Measurements from ENCODE around the gene NOXA1.
"Not testable (repeated sequence)": the region's sequence is repeated elsewhere in the genome, so short reads cannot be mapped to it uniquely, and the experiment has no call there.

Gene NOXA1

GRCh38 chr9:137465720-137466388 is 42.7 kb downstream of the NOXA1 start:
- Histone ChIP-seq H3K4me1 (ENCODE audit: control insufficient read depth, insufficient read depth, low read length) (no peaks in the 10 kb centered on the region), H3K9me3 (ENCODE audit: control insufficient read depth, insufficient read depth, low read length) (no peaks in the 10 kb centered on the region), H3K4me3 (ENCODE audit: low read depth, low read length) (no peak overlapping the region), H3K27ac (ENCODE audit: low read depth, low read length) (no peak overlapping the region), H3K27me3 (ENCODE audit: control insufficient read depth, insufficient read depth, low read length) (peaks cover 15% of the 10 kb centered on the region), H3K36me3 (ENCODE audit: control insufficient read depth, insufficient read depth, low read length) (no peaks in the 10 kb centered on the region), H3K9ac (ENCODE audit: low read depth, low read length) (no peak overlapping the region)

DNA sequence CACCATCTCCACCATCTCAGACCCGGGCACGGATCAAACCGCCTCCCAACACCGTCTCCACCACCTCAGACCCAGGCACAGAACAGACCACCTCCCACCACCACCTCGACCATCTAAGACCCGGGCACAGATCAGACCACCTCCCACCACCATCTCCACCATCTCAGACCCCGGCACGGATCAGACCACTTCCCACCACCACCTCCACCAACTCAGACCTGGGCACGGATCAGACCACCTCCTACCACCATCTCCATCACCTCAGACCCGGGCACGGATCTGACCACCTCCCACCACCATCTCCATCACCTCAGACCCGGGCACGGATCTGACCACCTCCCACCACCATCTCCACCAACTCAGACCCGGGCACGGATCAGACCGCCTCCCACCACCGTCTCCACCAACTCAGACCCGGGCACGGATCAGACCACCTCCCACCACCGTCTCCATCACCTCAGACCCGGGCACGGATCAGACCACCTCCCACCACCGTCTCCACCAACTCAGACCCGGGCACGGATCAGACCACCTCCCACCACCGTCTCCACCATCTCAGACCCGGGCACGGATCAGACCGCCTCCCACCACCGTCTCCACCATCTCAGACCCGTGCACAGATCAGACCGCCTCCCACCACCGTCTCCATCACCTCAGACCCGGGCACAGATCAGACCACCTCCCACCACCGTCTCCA is 43.3 kb downstream of the NOXA1 start:
- not testable (repeated sequence) for H3K36me3 ChIP-seq (ENCODE audit: control insufficient read depth, insufficient read depth, low read length); H3K27ac ChIP-seq (ENCODE audit: low read depth, low read length); H3K9me3 ChIP-seq (ENCODE audit: control insufficient read depth, insufficient read depth, low read length); H3K9ac ChIP-seq (ENCODE audit: low read depth, low read length); H3K4me3 ChIP-seq (ENCODE audit: low read depth, low read length); H3K4me1 ChIP-seq (ENCODE audit: control insufficient read depth, insufficient read depth, low read length)
- peaks cover 15% of the 10 kb centered on the region for H3K27me3 ChIP-seq (ENCODE audit: control insufficient read depth, insufficient read depth, low read length)

- no peak overlapping the region for H3K9ac ChIP-seq (ENCODE audit: low read depth, low read length)
- H3K4me3 ChIP-seq (ENCODE audit: low read depth, low read length): no peak overlapping the region
- no peaks in the 10 kb centered on the region for H3K4me1 ChIP-seq (ENCODE audit: control insufficient read depth, insufficient read depth, low read length)
- H3K27me3 ChIP-seq (ENCODE audit: control insufficient read depth, insufficient read depth, low read length): peaks cover 11% of the 10 kb centered on the region
- H3K36me3 ChIP-seq (ENCODE audit: control insufficient read depth, insufficient read depth, low read length): no peaks in the 10 kb centered on the region
- H3K9me3 ChIP-seq (ENCODE audit: control insufficient read depth, insufficient read depth, low read length): no peaks in the 10 kb centered on the region
- no peak overlapping the region for H3K27ac ChIP-seq (ENCODE audit: low read depth, low read length)
Measured at GRCh38 chr9:137467161-137467581, 44.0 kb downstream of the NOXA1 start.

DNA sequence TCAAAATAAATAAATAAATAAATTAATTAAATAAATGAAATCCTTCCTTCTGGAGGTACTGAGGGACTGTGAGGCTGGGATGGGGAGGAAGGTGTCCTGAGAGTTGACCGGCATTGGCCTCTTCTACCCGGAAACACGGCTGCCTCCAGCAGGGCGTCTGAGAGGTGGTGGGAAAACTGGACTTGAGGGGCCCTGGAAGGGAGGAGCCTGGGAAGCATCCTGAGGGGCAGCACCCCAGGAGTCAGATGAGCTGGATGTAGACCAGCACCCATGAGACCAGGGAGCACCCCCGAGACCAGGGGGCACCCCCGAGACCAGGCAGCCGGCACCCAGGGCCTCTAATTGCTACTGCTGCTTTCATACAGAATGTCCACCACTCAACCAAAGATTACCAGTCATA is 44.7 kb downstream of the NOXA1 start:
- Histone ChIP-seq H3K9ac (ENCODE audit: low read depth, low read length) (no peak overlapping the region), H3K4me1 (ENCODE audit: control insufficient read depth, insufficient read depth, low read length) (no peaks in the 10 kb centered on the region), H3K9me3 (ENCODE audit: control insufficient read depth, insufficient read depth, low read length) (no peaks in the 10 kb centered on the region), H3K36me3 (ENCODE audit: control insufficient read depth, insufficient read depth, low read length) (no peaks in the 10 kb centered on the region), H3K27me3 (ENCODE audit: control insufficient read depth, insufficient read depth, low read length) (peaks cover 4% of the 10 kb centered on the region; the same call in 1 of the 2 replicates), H3K27ac (ENCODE audit: low read depth, low read length) (no peak overlapping the region), H3K4me3 (ENCODE audit: low read depth, low read length) (no peak overlapping the region)

GRCh38 chr9:137470785-137471184 is 47.6 kb downstream of the NOXA1 start:
- H3K9me3 ChIP-seq (ENCODE audit: control insufficient read depth, insufficient read depth, low read length): 0 out of 2 replicates have a peak, but pooled peaks cover 2% of the 10 kb centered on the region
- H3K36me3 ChIP-seq (ENCODE audit: control insufficient read depth, insufficient read depth, low read length): no peaks in the 10 kb centered on the region
- H3K27ac ChIP-seq (ENCODE audit: low read depth, low read length): no peak overlapping the region
- H3K4me1 ChIP-seq (ENCODE audit: control insufficient read depth, insufficient read depth, low read length): no peaks in the 10 kb centered on the region
- H3K27me3 ChIP-seq (ENCODE audit: control insufficient read depth, insufficient read depth, low read length): no peaks in the 10 kb centered on the region
- no peak overlapping the region for H3K9ac ChIP-seq (ENCODE audit: low read depth, low read length)
- H3K4me3 ChIP-seq (ENCODE audit: low read depth, low read length): no peak overlapping the region

DNA sequence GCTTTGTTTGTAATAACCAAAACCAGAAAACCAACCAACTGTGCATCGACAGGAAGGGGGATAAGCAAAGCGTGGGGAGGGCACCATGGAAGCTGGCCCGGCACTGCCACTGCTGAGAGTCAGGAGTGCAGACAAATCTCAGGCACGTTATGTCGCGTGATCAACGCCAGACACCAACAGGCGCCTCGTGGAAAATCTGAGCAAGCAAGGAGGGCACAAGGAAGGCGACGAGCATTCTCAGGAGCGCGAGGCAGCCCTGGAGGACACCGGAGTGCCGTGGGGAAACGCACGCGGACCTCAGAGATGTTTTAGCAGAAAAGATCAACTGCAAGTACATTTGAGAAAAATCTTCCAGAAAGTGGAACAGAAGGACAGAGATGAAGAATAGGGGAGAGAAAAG is 51.1 kb downstream of the NOXA1 start:
- H3K4me1 ChIP-seq (ENCODE audit: control insufficient read depth, insufficient read depth, low read length): no peaks in the 10 kb centered on the region
- peaks cover 8% of the 10 kb centered on the region; the same call in 1 of the 2 replicates for H3K9me3 ChIP-seq (ENCODE audit: control insufficient read depth, insufficient read depth, low read length)
- H3K4me3 ChIP-seq (ENCODE audit: low read depth, low read length): no peak overlapping the region
- H3K27me3 ChIP-seq (ENCODE audit: control insufficient read depth, insufficient read depth, low read length): no peaks in the 10 kb centered on the region
- no peak overlapping the region for H3K9ac ChIP-seq (ENCODE audit: low read depth, low read length)
- no peaks in the 10 kb centered on the region for H3K36me3 ChIP-seq (ENCODE audit: control insufficient read depth, insufficient read depth, low read length)
- H3K27ac ChIP-seq (ENCODE audit: low read depth, low read length): no peak overlapping the region

DNA sequence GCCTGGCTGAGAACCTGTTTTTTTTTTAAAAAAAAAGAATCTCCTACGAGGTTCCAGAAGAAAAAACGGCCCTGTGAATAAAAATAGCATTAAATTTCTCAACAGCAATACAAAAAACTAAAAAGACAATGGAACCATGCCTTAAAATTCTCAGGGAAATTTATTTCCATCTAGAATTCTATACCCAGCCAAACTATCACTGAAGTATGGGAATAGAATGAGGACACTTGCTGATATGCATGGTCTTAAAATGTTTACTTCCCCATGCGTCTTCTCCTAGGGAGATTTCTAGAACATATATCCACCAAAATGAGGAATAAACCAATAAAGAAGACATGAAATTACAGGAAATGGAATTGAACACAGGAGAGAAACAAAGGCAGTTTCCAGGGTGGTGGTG is 52.5 kb downstream of the NOXA1 start:
- Histone ChIP-seq H3K36me3 (ENCODE audit: control insufficient read depth, insufficient read depth, low read length) (no peaks in the 10 kb centered on the region), H3K9ac (ENCODE audit: low read depth, low read length) (no peak overlapping the region), H3K4me3 (ENCODE audit: low read depth, low read length) (no peak overlapping the region), H3K4me1 (ENCODE audit: control insufficient read depth, insufficient read depth, low read length) (no peaks in the 10 kb centered on the region), H3K27me3 (ENCODE audit: control insufficient read depth, insufficient read depth, low read length) (no peaks in the 10 kb centered on the region), H3K9me3 (ENCODE audit: control insufficient read depth, insufficient read depth, low read length) (peaks cover 8% of the 10 kb centered on the region; the same call in 1 of the 2 replicates), H3K27ac (ENCODE audit: low read depth, low read length) (no peak overlapping the region)

DNA sequence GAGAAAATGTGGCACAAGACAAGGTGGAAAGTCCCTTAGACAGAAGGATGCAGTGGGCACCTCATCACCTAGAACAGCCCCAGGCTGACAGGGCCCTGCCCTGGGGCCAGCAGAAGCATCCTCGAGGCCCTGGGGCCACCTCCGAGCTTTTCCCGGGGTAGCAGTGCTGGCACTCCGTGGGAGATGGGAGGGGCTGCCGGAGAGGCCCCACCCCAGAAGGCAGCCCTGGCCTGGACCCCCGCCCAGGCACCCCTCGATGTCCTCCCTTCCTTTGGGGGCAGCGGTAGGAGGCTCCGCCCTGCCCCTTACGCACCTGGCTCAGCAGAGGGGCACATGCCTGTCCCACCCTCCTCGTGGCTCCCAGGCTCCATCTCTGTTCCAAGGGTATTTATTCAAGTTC is 53.7 kb downstream of the NOXA1 start:
- peaks cover 8% of the 10 kb centered on the region; the same call in 1 of the 2 replicates for H3K9me3 ChIP-seq (ENCODE audit: control insufficient read depth, insufficient read depth, low read length)
- no peaks in the 10 kb centered on the region for H3K36me3 ChIP-seq (ENCODE audit: control insufficient read depth, insufficient read depth, low read length)
- no peak overlapping the region for H3K27ac ChIP-seq (ENCODE audit: low read depth, low read length)
- no peak overlapping the region for H3K9ac ChIP-seq (ENCODE audit: low read depth, low read length)
- H3K27me3 ChIP-seq (ENCODE audit: control insufficient read depth, insufficient read depth, low read length): no peaks in the 10 kb centered on the region
- H3K4me1 ChIP-seq (ENCODE audit: control insufficient read depth, insufficient read depth, low read length): no peaks in the 10 kb centered on the region
- no peak overlapping the region for H3K4me3 ChIP-seq (ENCODE audit: low read depth, low read length)

DNA sequence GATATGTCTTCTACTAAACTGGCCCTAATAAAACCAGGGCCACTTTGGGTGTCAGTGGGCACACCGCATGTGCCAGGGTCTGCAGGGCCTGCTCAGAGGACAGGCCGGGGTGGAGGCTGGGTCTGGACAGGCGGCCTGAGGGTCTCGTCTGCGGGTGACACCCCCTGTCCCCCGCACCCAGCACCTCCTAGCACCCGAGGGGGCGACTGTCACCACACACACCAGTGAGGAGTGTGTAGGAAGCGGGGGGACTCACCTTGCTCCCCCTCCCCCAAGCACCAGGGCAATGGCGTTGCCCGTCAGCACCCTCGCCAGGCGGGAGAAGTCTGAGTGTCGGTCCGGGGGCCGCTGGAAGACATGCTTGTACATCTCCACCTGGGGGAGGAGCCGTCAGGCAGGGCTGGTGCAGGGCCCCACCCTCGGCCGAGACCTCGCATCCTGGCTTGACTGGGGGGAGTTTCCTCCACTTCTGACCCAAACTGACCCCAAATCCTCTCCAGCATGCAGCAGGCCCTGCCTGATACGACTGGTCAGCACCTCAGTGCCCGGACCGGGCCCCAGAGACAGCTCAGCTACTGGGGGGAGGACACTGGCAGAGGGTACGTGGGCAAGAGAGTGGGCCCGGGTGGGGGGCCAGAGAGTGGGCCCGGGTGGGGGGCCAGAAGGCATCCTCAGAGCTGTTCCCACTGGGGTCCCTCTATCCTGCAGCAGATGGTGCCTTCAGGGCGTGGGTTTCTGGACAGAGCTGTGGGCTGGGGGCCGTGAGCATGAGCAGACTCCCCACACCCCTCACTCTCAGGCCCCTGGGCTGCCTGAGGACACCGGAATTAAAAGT is 54.8 kb downstream of the NOXA1 start:
- H3K4me3 ChIP-seq (ENCODE audit: low read depth, low read length): no peak overlapping the region
- H3K27ac ChIP-seq (ENCODE audit: low read depth, low read length): no peak overlapping the region
- no peaks in the 10 kb centered on the region for H3K4me1 ChIP-seq (ENCODE audit: control insufficient read depth, insufficient read depth, low read length)
- H3K27me3 ChIP-seq (ENCODE audit: control insufficient read depth, insufficient read depth, low read length): no peaks in the 10 kb centered on the region
- no peak overlapping the region for H3K9ac ChIP-seq (ENCODE audit: low read depth, low read length)
- H3K36me3 ChIP-seq (ENCODE audit: control insufficient read depth, insufficient read depth, low read length): no peaks in the 10 kb centered on the region
- H3K9me3 ChIP-seq (ENCODE audit: control insufficient read depth, insufficient read depth, low read length): peaks cover 8% of the 10 kb centered on the region; the same call in 1 of the 2 replicates

DNA sequence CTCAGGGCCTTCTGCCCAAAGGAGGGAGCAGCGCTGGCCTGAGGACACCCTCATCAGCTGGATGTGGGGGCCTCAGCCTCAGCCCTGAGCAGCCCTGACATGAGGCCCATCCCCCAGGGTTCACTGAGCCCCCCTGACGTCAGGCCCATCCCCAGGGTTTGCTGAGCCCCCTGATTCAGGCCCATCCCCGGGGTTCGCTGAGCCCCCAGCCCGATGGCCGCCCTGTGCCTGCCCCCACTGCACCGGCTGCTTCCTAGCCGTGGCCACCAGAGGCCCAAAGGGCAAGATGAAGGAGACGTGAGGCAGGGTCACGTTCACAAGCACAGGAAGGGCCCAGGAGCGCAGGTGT is 55.4 kb downstream of the NOXA1 start:
- Histone ChIP-seq H3K9me3 (ENCODE audit: control insufficient read depth, insufficient read depth, low read length) (peaks cover 8% of the 10 kb centered on the region; the same call in 1 of the 2 replicates), H3K27me3 (ENCODE audit: control insufficient read depth, insufficient read depth, low read length) (no peaks in the 10 kb centered on the region), H3K36me3 (ENCODE audit: control insufficient read depth, insufficient read depth, low read length) (no peaks in the 10 kb centered on the region), H3K27ac (ENCODE audit: low read depth, low read length) (no peak overlapping the region), H3K9ac (ENCODE audit: low read depth, low read length) (no peak overlapping the region), H3K4me1 (ENCODE audit: control insufficient read depth, insufficient read depth, low read length) (no peaks in the 10 kb centered on the region), H3K4me3 (ENCODE audit: low read depth, low read length) (no peak overlapping the region)
